Measurements from ENCODE around the gene CLRN2. TPM values are rescaled to one million over a fixed set of nuclear protein-coding genes. Genes with fewer than 3 reads are reported as not detected.
A peak's percentile ranks its signal among the peaks of the same experiment; 100 is the strongest.

Gene CLRN2
- total RNA-seq, 1 donor, result not detected

GRCh38 chr4:17550549-17550948 lies 35.6 kb downstream of the CLRN2 start:
- Histone ChIP-seq H3K27ac (ENCODE audit: low read depth, low read length) (no peak overlapping the region), H3K4me3 (ENCODE audit: insufficient read depth, low read length) (no peak overlapping the region), H3K36me3 (ENCODE audit: insufficient read depth, low read length) (no peaks in the 10 kb centered on the region), H3K9me3 (ENCODE audit: low read depth, low read length) (no peaks in the 10 kb centered on the region), H2AFZ (ENCODE audit: low read length) (no peak overlapping the region), H4K20me1 (ENCODE audit: insufficient read depth, low read length) (no peaks in the 10 kb centered on the region), H3K27me3 (ENCODE audit: insufficient read depth, low read length) (peaks cover 10% of the 10 kb centered on the region), H3K79me2 (ENCODE audit: insufficient read depth, low read length) (no peaks in the 10 kb centered on the region), H3K4me2 (ENCODE audit: insufficient read depth, low read length) (no peak overlapping the region), H3K4me1 (ENCODE audit: insufficient read depth, low read length) (no peaks in the 10 kb centered on the region)
- DNase-seq (ENCODE audit: insufficient read length, low spot score, missing footprints), result no peak
- TF ChIP-seq CTCF (IDR thresholded peaks at IDR 0.05; ENCODE audit: extremely low read depth, low read depth, low read length), result no peak

GRCh38 chr4:17552427-17552826 lies 37.5 kb downstream of the CLRN2 start:
- Histone ChIP-seq H2AFZ (ENCODE audit: low read length) (peak overlapping the region; percentile 14), H3K79me2 (ENCODE audit: insufficient read depth, low read length) (no peaks in the 10 kb centered on the region), H3K4me3 (ENCODE audit: insufficient read depth, low read length) (no peak overlapping the region), H3K4me1 (ENCODE audit: insufficient read depth, low read length) (no peaks in the 10 kb centered on the region), H3K36me3 (ENCODE audit: insufficient read depth, low read length) (no peaks in the 10 kb centered on the region), H3K9me3 (ENCODE audit: low read depth, low read length) (no peaks in the 10 kb centered on the region), H3K4me2 (ENCODE audit: insufficient read depth, low read length) (no peak overlapping the region), H4K20me1 (ENCODE audit: insufficient read depth, low read length) (no peaks in the 10 kb centered on the region), H3K27me3 (ENCODE audit: insufficient read depth, low read length) (peaks cover 18% of the 10 kb centered on the region), H3K27ac (ENCODE audit: low read depth, low read length) (no peak overlapping the region)
- no peak for DNase-seq (ENCODE audit: insufficient read length, low spot score, missing footprints)
- TF ChIP-seq CTCF (IDR thresholded peaks at IDR 0.05; ENCODE audit: extremely low read depth, low read depth, low read length), result no peak

- Histone ChIP-seq H3K4me2 (ENCODE audit: insufficient read depth, low read length) (no peak overlapping the region), H2AFZ (ENCODE audit: low read length) (no peak overlapping the region), H3K27me3 (ENCODE audit: insufficient read depth, low read length) (peaks cover 18% of the 10 kb centered on the region), H3K4me1 (ENCODE audit: insufficient read depth, low read length) (no peaks in the 10 kb centered on the region), H4K20me1 (ENCODE audit: insufficient read depth, low read length) (no peaks in the 10 kb centered on the region), H3K9me3 (ENCODE audit: low read depth, low read length) (no peaks in the 10 kb centered on the region), H3K4me3 (ENCODE audit: insufficient read depth, low read length) (no peak overlapping the region), H3K36me3 (ENCODE audit: insufficient read depth, low read length) (no peaks in the 10 kb centered on the region), H3K27ac (ENCODE audit: low read depth, low read length) (no peak overlapping the region), H3K79me2 (ENCODE audit: insufficient read depth, low read length) (no peaks in the 10 kb centered on the region)
- no peak for TF ChIP-seq CTCF (IDR thresholded peaks at IDR 0.05; ENCODE audit: extremely low read depth, low read depth, low read length)
- no peak for DNase-seq (ENCODE audit: insufficient read length, low spot score, missing footprints)
Measured at GRCh38 chr4:17554568-17554967, 39.6 kb downstream of the CLRN2 start.

- H3K4me2 ChIP-seq (ENCODE audit: insufficient read depth, low read length), result no peak overlapping the region
- no peaks in the 10 kb centered on the region for H4K20me1 ChIP-seq (ENCODE audit: insufficient read depth, low read length)
- no peak overlapping the region for H2AFZ ChIP-seq (ENCODE audit: low read length)
- no peaks in the 10 kb centered on the region for H3K36me3 ChIP-seq (ENCODE audit: insufficient read depth, low read length)
- H3K27ac ChIP-seq (ENCODE audit: low read depth, low read length), result no peak overlapping the region
- no peaks in the 10 kb centered on the region for H3K9me3 ChIP-seq (ENCODE audit: low read depth, low read length)
- peaks cover 18% of the 10 kb centered on the region for H3K27me3 ChIP-seq (ENCODE audit: insufficient read depth, low read length)
- DNase-seq (ENCODE audit: insufficient read length, low spot score, missing footprints), result no peak
- no peak for TF ChIP-seq CTCF (IDR thresholded peaks at IDR 0.05; ENCODE audit: extremely low read depth, low read depth, low read length)
- H3K4me1 ChIP-seq (ENCODE audit: insufficient read depth, low read length), result peaks cover 4% of the 10 kb centered on the region
- no peaks in the 10 kb centered on the region for H3K79me2 ChIP-seq (ENCODE audit: insufficient read depth, low read length)
- H3K4me3 ChIP-seq (ENCODE audit: insufficient read depth, low read length), result no peak overlapping the region
Measured at GRCh38 chr4:17556498-17556897, 41.5 kb downstream of the CLRN2 start.
